ENCODE data around the gene ITGA2.
"Not testable (repeated sequence)": the region's sequence is repeated elsewhere in the genome, so short reads cannot be mapped to it uniquely, and the experiment has no call there.

The ITGA2 gene

GRCh38 chr5:52989025-52989780, at the start of gene ITGA2:
ITGA2 (plus strand) TSS chr5:52989352; CDS start chr5:52989469, 117 bp downstream.
- DNase-seq = no peak

- DNase-seq = no peak
Measured at GRCh38 chr5:52943285-52943684, 45.9 kb upstream of the ITGA2 start.

GRCh38 chr5:52943808-52944207, 45.3 kb upstream of the ITGA2 start:
- no peak for DNase-seq

- DNase-seq = no peak
Measured at GRCh38 chr5:52945040-52945439, 44.1 kb upstream of the ITGA2 start.

- no peak for DNase-seq
Measured at GRCh38 chr5:52947208-52947607, 41.9 kb upstream of the ITGA2 start.

GRCh38 chr5:52947851-52948250, 41.3 kb upstream of the ITGA2 start:
- DNase-seq = no peak

- peak; percentile 17 for DNase-seq
Measured at GRCh38 chr5:52948418-52949076, 40.6 kb upstream of the ITGA2 start.

- no peak for DNase-seq
Measured at GRCh38 chr5:52950686-52951085, 38.5 kb upstream of the ITGA2 start.

GRCh38 chr5:52952483-52952882, 36.7 kb upstream of the ITGA2 start:
- DNase-seq = no peak

- no peak for DNase-seq
Measured at GRCh38 chr5:52956014-52956413, 33.1 kb upstream of the ITGA2 start.

- DNase-seq = no peak
Measured at GRCh38 chr5:52956915-52957747, 32.0 kb upstream of the ITGA2 start.

- DNase-seq = no peak
Measured at GRCh38 chr5:52961274-52961681, 27.9 kb upstream of the ITGA2 start.

GRCh38 chr5:52963636-52964035, 25.5 kb upstream of the ITGA2 start:
- no peak for DNase-seq

- DNase-seq = no peak
Measured at GRCh38 chr5:52964138-52964537, 25.0 kb upstream of the ITGA2 start.

GRCh38 chr5:52976157-52976556, 13.0 kb upstream of the ITGA2 start:
- DNase-seq = not testable (repeated sequence)

GRCh38 chr5:52977264-52977897, 11.8 kb upstream of the ITGA2 start:
- DNase-seq = no peak

GRCh38 chr5:52981507-52981906, 7.6 kb upstream of the ITGA2 start:
- no peak for DNase-seq

GRCh38 chr5:52983731-52984636, 5.2 kb upstream of the ITGA2 start:
- no peak for DNase-seq

GRCh38 chr5:52985306-52985705, 3.8 kb upstream of the ITGA2 start:
- no peak for DNase-seq

- no peak for DNase-seq
Measured at GRCh38 chr5:52987711-52988331, 1.3 kb upstream of the ITGA2 start.

GRCh38 chr5:52988335-52989024, 672 bp upstream of the ITGA2 start:
- no peak for DNase-seq
